ENCODE data around the gene MYOG.

Gene MYOG

GRCh38 chr1:203090421-203091198 lies 4.8 kb upstream of the MYOG start:
- DNase-seq (ENCODE audit: low read depth in 2 of 2, low spot score in 1 of 2) = no peak

- no peak for DNase-seq (ENCODE audit: low read depth in 2 of 2, low spot score in 1 of 2)
Measured at GRCh38 chr1:203089651-203090045, 3.8 kb upstream of the MYOG start.

- DNase-seq (ENCODE audit: low read depth in 2 of 2, low spot score in 1 of 2) = no peak
Measured at GRCh38 chr1:203089001-203089650, 3.3 kb upstream of the MYOG start.

GRCh38 chr1:203088441-203088840 lies 2.6 kb upstream of the MYOG start:
- no peak for DNase-seq (ENCODE audit: low read depth in 2 of 2, low spot score in 1 of 2)

GRCh38 chr1:203086992-203087763 lies 1.4 kb upstream of the MYOG start:
- no peak for DNase-seq (ENCODE audit: low read depth in 2 of 2, low spot score in 1 of 2)

- DNase-seq (ENCODE audit: low read depth in 2 of 2, low spot score in 1 of 2) = no peak
Measured at GRCh38 chr1:203084588-203085527, 954 bp downstream of the MYOG start.

GRCh38 chr1:203083463-203083921 lies 2.3 kb downstream of the MYOG start:
- DNase-seq (ENCODE audit: low read depth in 2 of 2, low spot score in 1 of 2) = no peak

GRCh38 chr1:203082571-203083462 lies 3.0 kb downstream of the MYOG start:
- no peak for DNase-seq (ENCODE audit: low read depth in 2 of 2, low spot score in 1 of 2)

- no peak for DNase-seq (ENCODE audit: low read depth in 2 of 2, low spot score in 1 of 2)
Measured at GRCh38 chr1:203082231-203082505, 3.6 kb downstream of the MYOG start.

- DNase-seq (ENCODE audit: low read depth in 2 of 2, low spot score in 1 of 2) = no peak
Measured at GRCh38 chr1:203081465-203082230, 4.2 kb downstream of the MYOG start.

- no peak for DNase-seq (ENCODE audit: low read depth in 2 of 2, low spot score in 1 of 2)
Measured at GRCh38 chr1:203080456-203080855, 5.4 kb downstream of the MYOG start.

- no peak for DNase-seq (ENCODE audit: low read depth in 2 of 2, low spot score in 1 of 2)
Measured at GRCh38 chr1:203078478-203078877, 7.3 kb downstream of the MYOG start.

GRCh38 chr1:203077956-203078355 lies 7.9 kb downstream of the MYOG start:
- no peak for DNase-seq (ENCODE audit: low read depth in 2 of 2, low spot score in 1 of 2)

- no peak for DNase-seq (ENCODE audit: low read depth in 2 of 2, low spot score in 1 of 2)
Measured at GRCh38 chr1:203077367-203077766, 8.4 kb downstream of the MYOG start.

GRCh38 chr1:203076031-203076511 lies 9.7 kb downstream of the MYOG start:
- no peak for DNase-seq (ENCODE audit: low read depth in 2 of 2, low spot score in 1 of 2)

GRCh38 chr1:203075236-203076030 lies 10.4 kb downstream of the MYOG start:
- DNase-seq (ENCODE audit: low read depth in 2 of 2, low spot score in 1 of 2) = no peak

- no peak for DNase-seq (ENCODE audit: low read depth in 2 of 2, low spot score in 1 of 2)
Measured at GRCh38 chr1:203074610-203075009, 11.2 kb downstream of the MYOG start.

GRCh38 chr1:203073469-203073868 lies 12.3 kb downstream of the MYOG start:
- DNase-seq (ENCODE audit: low read depth in 2 of 2, low spot score in 1 of 2) = no peak
